ENCODE results near the gene UBE2D1. TPM values are rescaled to one million over a fixed set of nuclear protein-coding genes. Genes with fewer than 3 reads are reported as not detected.

The UBE2D1 gene
- total RNA-seq, 4 donors from 2014 or later = 62.0 to 178 (median 81.6) TPM

GRCh38 chr10:58384544-58384998 is 49.8 kb downstream of the UBE2D1 start:
- ATAC-seq = peak; percentile 5 to 13
- intact Hi-C loops (cut with DNase I; ENCODE audit: low total_unique reads) = no loop called here
- TF ChIP-seq CTCF (IDR thresholded peaks at IDR 0.05 in 4 of 5, conservative IDR thresholded peaks at IDR 0.05 in 1 of 5) (no peak), POLR2A (IDR thresholded peaks at IDR 0.05) (no peak)
- no peak for DNase-seq
- peaks cover 3 to 15% of the 10 kb centered on the region in 2 donors for H3K4me1 ChIP-seq
- H3K27ac ChIP-seq = peak overlapping the region; percentile 82 to 94 (median 87)
- H3K9me3 ChIP-seq = no peaks in the 10 kb centered on the region
- H3K36me3 ChIP-seq = peaks cover 0 to 20% of the 10 kb centered on the region in 2 donors
- peak overlapping the region; percentile 72 to 87 (median 76) for H3K4me3 ChIP-seq
- no peaks in the 10 kb centered on the region for H3K27me3 ChIP-seq
- in situ Hi-C loops (cut with MboI; ENCODE audit: low sequenced_read_pairs in 4 of 4) = loop anchor here in 2 of 4 donors (10.0 to 25.0 kb wide), 3 partner anchors 60 to 197 kb away; no protein-coding TSS in a partner anchor

GRCh38 chr10:58384999-58385783 is 50.4 kb downstream of the UBE2D1 start, which contains the start of gene TFAM:
Gene TFAM, plus strand, starts transcription at chr10:58385410. Its CDS starts 138 bp downstream, at chr10:58385548.
- peaks cover 3 to 15% of the 10 kb centered on the region in 2 donors for H3K4me1 ChIP-seq
- intact Hi-C loops (cut with DNase I; ENCODE audit: low total_unique reads) (loop anchor here (1.0 to 5.0 kb wide), 4 partner anchors 50 to 208 kb away; partner anchors contain the start of genes CISD1 and UBE2D1), in situ Hi-C loops (cut with MboI; ENCODE audit: low sequenced_read_pairs in 4 of 4) (loop anchor here in 2 of 4 donors (10.0 to 25.0 kb wide), 3 partner anchors 60 to 198 kb away; no protein-coding TSS in a partner anchor)
- peak; percentile 86 to 93 for DNase-seq
- H3K9me3 ChIP-seq = no peaks in the 10 kb centered on the region
- H3K4me3 ChIP-seq = peak within 1 kb of the TSS; percentile 72 to 87 (median 76)
- H3K36me3 ChIP-seq = peaks cover 0 to 26% of the 10 kb centered on the region in 2 donors
- TF ChIP-seq CTCF (IDR thresholded peaks at IDR 0.05 in 4 of 5, conservative IDR thresholded peaks at IDR 0.05 in 1 of 5) (peak; percentile 26 to 63 (median 49)), POLR2A (IDR thresholded peaks at IDR 0.05) (peak; percentile 90 to 95)
- no peaks in the 10 kb centered on the region for H3K27me3 ChIP-seq
- peak; percentile 85 to 89 for ATAC-seq
- H3K27ac ChIP-seq = peak within 1 kb of the TSS; percentile 82 to 94 (median 87)

GRCh38 chr10:58385784-58386112 is 50.9 kb downstream of the UBE2D1 start:
- in situ Hi-C loops (cut with MboI; ENCODE audit: low sequenced_read_pairs in 4 of 4) = loop anchor here in 2 of 4 donors (10.0 to 25.0 kb wide), 3 partner anchors 61 to 198 kb away; no protein-coding TSS in a partner anchor
- H3K36me3 ChIP-seq = peaks cover 0 to 31% of the 10 kb centered on the region in 2 donors
- H3K27me3 ChIP-seq = no peaks in the 10 kb centered on the region
- TF ChIP-seq CTCF (IDR thresholded peaks at IDR 0.05 in 4 of 5, conservative IDR thresholded peaks at IDR 0.05 in 1 of 5) = no peak
- no peak for TF ChIP-seq POLR2A (IDR thresholded peaks at IDR 0.05)
- peak; percentile 26 to 27 for ATAC-seq
- peak overlapping the region; percentile 82 to 94 (median 87) for H3K27ac ChIP-seq
- DNase-seq = peak; percentile 11 to 37
- H3K9me3 ChIP-seq = no peaks in the 10 kb centered on the region
- peak overlapping the region; percentile 72 to 87 (median 76) for H3K4me3 ChIP-seq
- intact Hi-C loops (cut with DNase I; ENCODE audit: low total_unique reads) = loop anchor here (1.0 to 5.0 kb wide), 4 partner anchors 50 to 208 kb away; partner anchors contain the start of genes CISD1 and UBE2D1
- H3K4me1 ChIP-seq = peaks cover 3 to 15% of the 10 kb centered on the region in 2 donors

DNA sequence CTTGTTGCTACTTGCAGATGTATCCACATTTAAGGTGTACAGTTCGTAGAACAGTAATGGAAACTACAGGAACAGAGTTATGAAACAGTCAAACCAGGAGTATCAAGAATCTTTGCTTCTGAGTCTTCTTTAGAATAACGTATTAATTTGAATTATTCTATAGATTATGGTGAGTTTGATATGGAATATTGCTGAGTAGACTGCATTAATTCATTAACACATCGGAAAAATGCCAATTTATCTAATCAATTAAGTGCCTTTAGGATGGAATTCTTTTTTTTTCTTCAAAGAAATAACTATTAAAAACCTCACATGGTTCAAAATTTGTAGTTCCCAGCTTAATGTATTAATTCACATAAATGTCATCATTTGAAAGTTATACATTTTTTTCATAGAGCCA is 54.2 kb downstream of the UBE2D1 start:
- no peaks in the 10 kb centered on the region for H3K27me3 ChIP-seq
- no peak overlapping the region for H3K4me3 ChIP-seq
- peaks cover 0 to 58% of the 10 kb centered on the region in 2 donors for H3K36me3 ChIP-seq
- no peaks in the 10 kb centered on the region for H3K9me3 ChIP-seq
- no peak overlapping the region for H3K27ac ChIP-seq
- in situ Hi-C loops (cut with MboI; ENCODE audit: low sequenced_read_pairs in 4 of 4) = loop anchor here in 2 of 4 donors (10.0 to 25.0 kb wide), 3 partner anchors 64 to 202 kb away; no protein-coding TSS in a partner anchor
- intact Hi-C loops (cut with DNase I; ENCODE audit: low total_unique reads) = loop anchor here (5.0 kb wide), 1 partner anchor 212 kb away; no protein-coding TSS in a partner anchor
- TF ChIP-seq POLR2A (IDR thresholded peaks at IDR 0.05) (no peak), CTCF (IDR thresholded peaks at IDR 0.05 in 4 of 5, conservative IDR thresholded peaks at IDR 0.05 in 1 of 5) (no peak)
- ATAC-seq (no peak), DNase-seq (no peak)
- peaks cover 3 to 14% of the 10 kb centered on the region in 2 donors for H3K4me1 ChIP-seq

All from gastrocnemius medialis (tissue), 4 donors.